Calu3 (cell line): ENCODE data around the gene GCFC2. TPM values are rescaled to one million over a fixed set of nuclear protein-coding genes. Genes with fewer than 3 reads are reported as not detected.

ENCODE experiments used
- BruUV-seq: library from RNA; stranded (reverse); fragments of 400-500 nt; replicated peaks from 2 replicates; lab custom pipeline; 2021; lab: Mats Ljungman, UMichigan
- CTCF ChIA-PET: fragments of 300-600 bp; sonication (Branson Sonifier 250); formaldehyde crosslinking; loops from one replicate; lab custom pipeline; 2022; ENCODE audit warnings: antibody characterized with exemption; lab: Charles Lee
- DNase-seq: peaks from one replicate; pipeline ENCODE4 v3.0.0; 2022
- H3K27ac Mint-ChIP-seq: one replicate; pipeline ENCODE4 v1.8.0; 2022; ENCODE audit warnings: mixed read lengths; ENCODE audit not compliant: unreplicated experiment
- H3K27me3 Mint-ChIP-seq: one replicate; pipeline ENCODE4 v1.8.0; 2022; ENCODE audit warnings: mixed read lengths; ENCODE audit not compliant: unreplicated experiment
- H3K36me3 Mint-ChIP-seq: one replicate; pipeline ENCODE4 v1.8.0; 2022; ENCODE audit warnings: mild to moderate bottlenecking, moderate library complexity, mixed read lengths; ENCODE audit not compliant: insufficient read depth, unreplicated experiment
- H3K4me1 Mint-ChIP-seq: one replicate; pipeline ENCODE4 v1.8.0; 2022; ENCODE audit warnings: mild to moderate bottlenecking, low read depth, mixed read lengths; ENCODE audit not compliant: unreplicated experiment
- H3K4me3 Mint-ChIP-seq: one replicate; pipeline ENCODE4 v1.8.0; 2022; ENCODE audit warnings: mild to moderate bottlenecking, low read depth, moderate library complexity, mixed read lengths; ENCODE audit not compliant: unreplicated experiment
- H3K9me3 Mint-ChIP-seq: one replicate; pipeline ENCODE4 v1.8.0; 2022; ENCODE audit warnings: low read depth, mixed read lengths; ENCODE audit not compliant: unreplicated experiment
- intact Hi-C: fragments of 100-400 bp; cut with micrococcal nuclease; formaldehyde crosslinking; loops from one replicate; pipeline ENCODE4 v1.10.0; 2022; ENCODE audit not compliant: unreplicated experiment
- total RNA-seq: library from RNA; stranded (reverse); gene quantifications from 2 replicates; pipeline ENCODE4 v1.2.3, GENCODE V29; 2022
- TF ChIP-seq, protein P1 (sequence below): fragments of 200-600 bp; IDR thresholded peaks from one replicate; pipeline ENCODE4 v1.8.0; 2022; ENCODE audit warnings: antibody characterized with exemption; ENCODE audit not compliant: unreplicated experiment

Gene GCFC2
- total RNA-seq, 1 experiment from 2014 or later, result 18.2 TPM

DNA sequence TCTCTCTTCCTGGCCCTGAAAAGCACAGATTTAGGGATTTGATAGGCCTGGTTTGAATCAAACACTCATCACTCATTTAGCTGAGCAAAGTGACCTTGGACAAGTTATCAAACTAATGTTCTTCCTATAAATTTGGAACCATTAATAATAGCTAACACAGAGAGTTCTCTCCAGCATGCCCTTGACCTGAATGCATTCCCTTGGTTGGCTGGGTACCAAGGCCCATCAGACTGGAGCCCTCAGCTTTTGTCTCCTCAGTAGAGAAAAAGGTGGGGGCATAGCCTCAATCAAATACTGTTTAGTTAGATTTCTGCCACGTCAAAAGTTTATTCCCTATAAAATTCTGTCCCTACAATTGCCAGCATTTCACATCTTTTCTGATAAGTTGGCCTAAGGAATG, 77.9 kb downstream of the GCFC2 start:
- intact Hi-C loops, result no loop called here
- Mint-ChIP-seq H3K36me3 (no peaks in the 10 kb centered on the region), H3K27ac (no peak overlapping the region), H3K27me3 (peaks cover 15% of the 10 kb centered on the region), H3K4me3 (no peak overlapping the region), H3K4me1 (peaks cover 4% of the 10 kb centered on the region), H3K9me3 (no peaks in the 10 kb centered on the region)
- BruUV-seq, result no TSS peak
- CTCF ChIA-PET, result no interaction called here
- no peak for DNase-seq
- TF ChIP-seq, protein P1, sequence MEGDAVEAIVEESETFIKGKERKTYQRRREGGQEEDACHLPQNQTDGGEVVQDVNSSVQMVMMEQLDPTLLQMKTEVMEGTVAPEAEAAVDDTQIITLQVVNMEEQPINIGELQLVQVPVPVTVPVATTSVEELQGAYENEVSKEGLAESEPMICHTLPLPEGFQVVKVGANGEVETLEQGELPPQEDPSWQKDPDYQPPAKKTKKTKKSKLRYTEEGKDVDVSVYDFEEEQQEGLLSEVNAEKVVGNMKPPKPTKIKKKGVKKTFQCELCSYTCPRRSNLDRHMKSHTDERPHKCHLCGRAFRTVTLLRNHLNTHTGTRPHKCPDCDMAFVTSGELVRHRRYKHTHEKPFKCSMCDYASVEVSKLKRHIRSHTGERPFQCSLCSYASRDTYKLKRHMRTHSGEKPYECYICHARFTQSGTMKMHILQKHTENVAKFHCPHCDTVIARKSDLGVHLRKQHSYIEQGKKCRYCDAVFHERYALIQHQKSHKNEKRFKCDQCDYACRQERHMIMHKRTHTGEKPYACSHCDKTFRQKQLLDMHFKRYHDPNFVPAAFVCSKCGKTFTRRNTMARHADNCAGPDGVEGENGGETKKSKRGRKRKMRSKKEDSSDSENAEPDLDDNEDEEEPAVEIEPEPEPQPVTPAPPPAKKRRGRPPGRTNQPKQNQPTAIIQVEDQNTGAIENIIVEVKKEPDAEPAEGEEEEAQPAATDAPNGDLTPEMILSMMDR, result no peak

DNA sequence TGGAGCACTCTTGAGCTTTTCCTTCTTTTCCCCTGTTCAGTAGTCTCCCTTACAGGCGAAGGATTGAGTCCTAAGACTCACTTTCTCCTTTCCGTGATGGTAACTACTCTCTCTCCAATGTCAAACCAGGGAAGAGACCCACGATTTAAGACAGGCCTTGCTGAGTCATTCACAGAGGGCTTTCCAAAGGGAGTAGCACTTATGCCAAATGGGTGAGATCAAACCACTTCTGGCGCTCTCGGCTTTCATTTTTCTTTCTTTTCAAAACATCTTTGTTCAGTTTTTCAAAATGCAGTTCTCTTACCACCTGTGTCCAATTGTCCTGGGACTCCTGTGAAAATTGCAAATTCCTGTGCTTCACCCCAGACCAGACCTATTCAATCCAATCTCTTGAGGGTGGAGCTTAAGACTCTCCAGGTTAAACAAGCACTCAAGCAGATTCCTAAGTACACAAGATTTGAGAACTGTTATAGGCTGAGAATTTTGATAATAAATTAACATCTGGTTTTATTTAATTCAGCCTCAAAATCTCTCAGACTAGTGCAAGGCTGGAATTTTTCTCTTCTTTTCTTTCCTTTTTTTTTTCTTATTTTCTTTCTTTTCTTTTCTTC, 78.5 kb downstream of the GCFC2 start:
- no peak for DNase-seq
- Mint-ChIP-seq H3K27me3 (peaks cover 9% of the 10 kb centered on the region), H3K4me3 (no peak overlapping the region), H3K27ac (no peak overlapping the region), H3K9me3 (no peaks in the 10 kb centered on the region), H3K36me3 (no peaks in the 10 kb centered on the region), H3K4me1 (no peaks in the 10 kb centered on the region)
- intact Hi-C loops, result no loop called here
- TF ChIP-seq, protein P1, result no peak
- no TSS peak for BruUV-seq
- CTCF ChIA-PET, result no interaction called here

DNA sequence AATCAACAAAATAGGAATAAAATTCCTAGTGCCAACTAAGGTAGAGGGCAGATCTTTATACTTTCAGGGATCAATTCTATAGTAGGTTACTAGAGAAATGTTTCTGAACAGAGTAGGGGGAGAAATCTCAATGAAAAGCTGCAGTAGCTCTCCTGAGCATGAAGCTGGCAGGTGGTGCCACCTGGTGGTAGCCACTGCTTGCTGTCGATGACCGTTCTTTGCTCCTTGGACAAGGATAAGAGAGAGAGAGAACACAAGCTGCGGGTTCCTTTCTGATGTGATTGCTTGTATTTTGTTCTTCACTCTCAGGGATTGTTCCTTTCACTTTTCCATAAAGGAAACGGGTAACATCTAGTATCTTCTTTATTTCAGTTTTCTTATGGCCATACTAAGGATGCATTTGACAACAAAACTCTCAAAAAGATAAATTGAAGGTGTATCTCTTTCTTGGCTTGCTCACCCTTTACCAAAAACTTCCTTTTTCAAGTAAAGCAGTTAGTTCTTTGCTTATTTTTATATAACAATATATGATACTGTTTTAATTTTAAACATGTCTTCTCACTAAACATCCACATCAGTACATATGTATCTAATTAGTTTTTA, 82.7 kb downstream of the GCFC2 start:
- intact Hi-C loops, result loop anchor here (1.0 to 10.0 kb wide), 2 partner anchors 164 to 473 kb away; no protein-coding TSS in a partner anchor
- H3K27me3 Mint-ChIP-seq, result peaks cover 18% of the 10 kb centered on the region
- CTCF ChIA-PET, result interaction anchor here (0.6 to 1.1 kb wide), 5 partner anchors 12 to 708 kb away, joined by 3 read pairs; partner anchors contain the start of gene MRPL19
- no peaks in the 10 kb centered on the region for H3K4me1 Mint-ChIP-seq
- no TSS peak for BruUV-seq
- TF ChIP-seq, protein P1, result peak; percentile 82
- no peaks in the 10 kb centered on the region for H3K9me3 Mint-ChIP-seq
- H3K27ac Mint-ChIP-seq, result no peak overlapping the region
- no peak overlapping the region for H3K4me3 Mint-ChIP-seq
- no peaks in the 10 kb centered on the region for H3K36me3 Mint-ChIP-seq
- DNase-seq, result peak; percentile 82

DNA sequence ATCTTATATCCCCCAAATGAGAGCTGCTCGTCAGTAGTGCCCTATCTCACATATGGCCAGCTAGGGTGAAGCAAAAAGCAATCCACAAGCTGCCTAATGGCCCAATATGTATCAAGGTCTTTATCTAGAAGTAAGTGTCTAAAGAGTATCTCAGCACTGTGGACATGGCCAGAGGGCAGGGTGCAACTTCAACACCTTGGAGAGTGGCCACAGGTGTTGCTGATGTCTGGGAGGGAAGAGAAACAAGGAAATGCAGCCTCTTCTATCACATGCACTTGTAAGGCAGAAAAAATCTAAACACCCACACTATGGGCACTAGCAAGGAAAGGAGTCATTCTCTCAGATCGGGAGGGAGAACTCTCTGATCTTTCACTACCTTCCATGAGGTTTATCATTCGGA, 87.8 kb downstream of the GCFC2 start:
- no peaks in the 10 kb centered on the region for H3K9me3 Mint-ChIP-seq
- no peaks in the 10 kb centered on the region for H3K4me1 Mint-ChIP-seq
- H3K27ac Mint-ChIP-seq, result no peak overlapping the region
- TF ChIP-seq, protein P1, result no peak
- no TSS peak for BruUV-seq
- CTCF ChIA-PET, result no interaction called here
- H3K36me3 Mint-ChIP-seq, result no peaks in the 10 kb centered on the region
- DNase-seq, result no peak
- intact Hi-C loops, result loop anchor here (10.0 kb wide), 1 partner anchor 468 kb away; no protein-coding TSS in a partner anchor
- H3K4me3 Mint-ChIP-seq, result no peak overlapping the region
- H3K27me3 Mint-ChIP-seq, result peaks cover 38% of the 10 kb centered on the region
